ENCODE results near the gene KDM6A. TPM values are rescaled to one million over a fixed set of nuclear protein-coding genes. Genes with fewer than 3 reads are reported as not detected.
"Not testable (repeated sequence)": the region's sequence is repeated elsewhere in the genome, so short reads cannot be mapped to it uniquely, and the experiment has no call there.

Gene KDM6A
- total RNA-seq, 1 experiment from 2014 or later, result 42.8 TPM

DNA sequence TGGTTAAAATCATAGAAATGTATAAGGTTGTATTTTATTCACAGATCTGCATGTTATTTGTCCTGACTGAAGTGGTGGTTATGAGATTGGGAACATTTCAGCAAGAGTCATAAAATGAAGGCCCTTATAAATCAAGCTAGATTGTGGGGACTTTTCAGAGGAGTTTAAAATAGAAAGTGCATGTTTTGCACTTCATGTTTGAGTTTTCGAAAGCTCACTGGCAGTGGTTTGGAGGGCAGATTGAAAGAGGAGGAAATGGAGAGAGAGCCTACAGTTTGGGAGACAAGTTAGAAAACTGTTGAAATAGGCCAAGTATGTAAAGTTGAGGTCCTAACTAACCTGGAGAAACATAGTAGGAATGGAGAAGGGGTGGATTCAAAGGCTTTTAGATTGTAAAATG is 124.9 kb downstream of the KDM6A start:
- Histone ChIP-seq H2AFZ (ENCODE audit: low read length) (no peak overlapping the region), H4K5ac (ENCODE audit: insufficient read length, low read depth, low read length) (no peak overlapping the region), H2BK20ac (ENCODE audit: low read depth, low read length, poor library complexity, severe bottlenecking) (no peak overlapping the region), H3K27ac (ENCODE audit: insufficient read length, low read depth, low read length) (no peak overlapping the region), H3K56ac (ENCODE audit: insufficient read length, low read depth, low read length) (no peak overlapping the region), H2BK120ac (ENCODE audit: low read depth, low read length, poor library complexity, severe bottlenecking) (no peak overlapping the region), H3K4ac (ENCODE audit: low read depth, low read length) (no peak overlapping the region), H4K91ac (ENCODE audit: insufficient read length, low read depth, low read length) (no peak overlapping the region), H2AK5ac (ENCODE audit: insufficient read length, low read length) (no peak overlapping the region), H2BK15ac (ENCODE audit: low read depth, low read length) (no peak overlapping the region), H3K14ac (ENCODE audit: insufficient read depth, low read length) (no peak overlapping the region), H3K9me3 (ENCODE audit: control insufficient read depth, low read depth, low read length) (peaks cover 24% of the 10 kb centered on the region), H3K9ac (ENCODE audit: extremely low read depth, insufficient read length, low read length) (no peak overlapping the region), H3K4me2 (ENCODE audit: insufficient read depth, insufficient read length, low read length) (no peak overlapping the region), H3K4me1 (ENCODE audit: insufficient read depth, low read length) (no peaks in the 10 kb centered on the region), H3T11ph (ENCODE audit: low read length) (no peak overlapping the region), H2BK12ac (ENCODE audit: insufficient read length, low read depth, low read length) (no peak overlapping the region), H3K23ac (ENCODE audit: insufficient read length, low read depth, low read length) (no peak overlapping the region), H2BK5ac (ENCODE audit: insufficient read length, low read length) (no peak overlapping the region), H4K20me1 (ENCODE audit: control insufficient read depth, insufficient read depth, insufficient read length) (no peaks in the 10 kb centered on the region), H3K18ac (ENCODE audit: insufficient read length, low read depth, low read length) (no peak overlapping the region), H3K79me2 (ENCODE audit: insufficient read depth, low read length) (peaks cover 14% of the 10 kb centered on the region; the same call in 1 of the 2 replicates), H4K8ac (replicated peaks; ENCODE audit: insufficient read length, low read depth, low read length) (no peak overlapping the region), H3K79me1 (ENCODE audit: insufficient read depth, low read depth, low read length, poor library complexity, severe bottlenecking) (peaks cover 6% of the 10 kb centered on the region), H3K23me2 (ENCODE audit: insufficient read length, low read depth, low read length, poor library complexity, severe bottlenecking) (no peaks in the 10 kb centered on the region), H3K27me3 (ENCODE audit: insufficient read depth, low read length) (no peaks in the 10 kb centered on the region)
- Mint-ChIP-seq H3K4me3 (no peak overlapping the region), H3K9me3 (peaks cover 58 to 73% of the 10 kb centered on the region in 2 experiments), H3K27me3 (ENCODE audit: low read depth) (no peaks in the 10 kb centered on the region), H3K36me3 (ENCODE audit: insufficient read depth in 1 of 3, low read depth in 3 of 3) (peaks cover 13 to 16% (median 16%) of the 10 kb centered on the region in 3 experiments), H3K4me1 (peaks cover 41 to 55% of the 10 kb centered on the region in 2 experiments), H3K27ac (no peak overlapping the region)
- no CpG with 5 or more reads among the region's 1 CpG for WGBS (ENCODE audit: extremely low coverage, insufficient read length, low lambda C conversion rate)
- DNase-seq, result no peak
- TF ChIP-seq CTCF (conservative IDR thresholded peaks at IDR 0.05), result no peak

- not testable (repeated sequence) for H2BK5ac ChIP-seq (ENCODE audit: insufficient read length, low read length); H4K8ac ChIP-seq (replicated peaks; ENCODE audit: insufficient read length, low read depth, low read length); H3K9ac ChIP-seq (ENCODE audit: extremely low read depth, insufficient read length, low read length); H3K56ac ChIP-seq (ENCODE audit: insufficient read length, low read depth, low read length); H2AK5ac ChIP-seq (ENCODE audit: insufficient read length, low read length); H4K5ac ChIP-seq (ENCODE audit: insufficient read length, low read depth, low read length); DNase-seq; H3K14ac ChIP-seq (ENCODE audit: insufficient read depth, low read length); H3K18ac ChIP-seq (ENCODE audit: insufficient read length, low read depth, low read length); H2BK20ac ChIP-seq (ENCODE audit: low read depth, low read length, poor library complexity, severe bottlenecking); H3K4me1 ChIP-seq (ENCODE audit: insufficient read depth, low read length); H2BK120ac ChIP-seq (ENCODE audit: low read depth, low read length, poor library complexity, severe bottlenecking); H3K23ac ChIP-seq (ENCODE audit: insufficient read length, low read depth, low read length); H2BK15ac ChIP-seq (ENCODE audit: low read depth, low read length); H3T11ph ChIP-seq (ENCODE audit: low read length); H3K4ac ChIP-seq (ENCODE audit: low read depth, low read length); H4K20me1 ChIP-seq (ENCODE audit: control insufficient read depth, insufficient read depth, insufficient read length); H3K79me1 ChIP-seq (ENCODE audit: insufficient read depth, low read depth, low read length, poor library complexity, severe bottlenecking); H3K27ac ChIP-seq (ENCODE audit: insufficient read length, low read depth, low read length); H3K27me3 Mint-ChIP-seq (ENCODE audit: low read depth); H4K91ac ChIP-seq (ENCODE audit: insufficient read length, low read depth, low read length); H3K23me2 ChIP-seq (ENCODE audit: insufficient read length, low read depth, low read length, poor library complexity, severe bottlenecking); H2BK12ac ChIP-seq (ENCODE audit: insufficient read length, low read depth, low read length); H3K27me3 ChIP-seq (ENCODE audit: insufficient read depth, low read length); H3K4me2 ChIP-seq (ENCODE audit: insufficient read depth, insufficient read length, low read length); H2AFZ ChIP-seq (ENCODE audit: low read length); H3K4me3 Mint-ChIP-seq
- no CpG with 5 or more reads among the region's 8 CpGs for WGBS (ENCODE audit: extremely low coverage, insufficient read length, low lambda C conversion rate)
- Mint-ChIP-seq H3K9me3 (peaks cover 59 to 72% of the 10 kb centered on the region in 2 experiments), H3K36me3 (ENCODE audit: insufficient read depth in 1 of 3, low read depth in 3 of 3) (peaks cover 6 to 18% (median 9%) of the 10 kb centered on the region in 3 experiments; a peak in 6 of 7 replicates), H3K27ac (peak overlapping the region in 1 of 3 experiments; percentile 9; a peak in 1 of 7 replicates), H3K4me1 (peaks cover 46 to 62% of the 10 kb centered on the region in 2 experiments)
- H3K79me2 ChIP-seq (ENCODE audit: insufficient read depth, low read length), result peaks cover 16% of the 10 kb centered on the region; the same call in 1 of the 2 replicates
- peaks cover 25% of the 10 kb centered on the region for H3K9me3 ChIP-seq (ENCODE audit: control insufficient read depth, low read depth, low read length)
Measured at GRCh38 chrX:44999237-44999636, 126.2 kb downstream of the KDM6A start.
